Measurements from ENCODE around the gene SH3GL3. TPM values are rescaled to one million over a fixed set of nuclear protein-coding genes. Genes with fewer than 3 reads are reported as not detected.

Gene SH3GL3
- total RNA-seq, 2 experiments from 2014 or later: not detected

- H3K79me2 ChIP-seq (ENCODE audit: insufficient read depth, low read depth, low read length): no peaks in the 10 kb centered on the region
- H3K4me2 ChIP-seq (ENCODE audit: low read length): no peak overlapping the region
- CTCF ChIA-PET (ENCODE audit: unreplicated experiment): no interaction called here
- TF ChIP-seq EZH2phosphoT487 (IDR thresholded peaks at IDR 0.05; ENCODE audit: borderline replicate concordance, low read depth, low read length): no peak
- no peak for TF ChIP-seq CTCF (conservative IDR thresholded peaks at IDR 0.05; ENCODE audit: low read length)
- no peaks in the 10 kb centered on the region for H4K20me1 ChIP-seq (ENCODE audit: insufficient read depth, low read length)
- H3K9me2 ChIP-seq (ENCODE audit: insufficient read depth, low read length): no peaks in the 10 kb centered on the region
- POLR2A ChIA-PET: no interaction called here
- no TSS peak for BruUV-seq (replicated peaks)
- no peak overlapping the region for H3K27ac ChIP-seq (ENCODE audit: low read depth, low read length, poor library complexity, severe bottlenecking)
- H2AFZ ChIP-seq (ENCODE audit: low read length): no peak overlapping the region
- no peaks in the 10 kb centered on the region for H3K4me1 ChIP-seq (ENCODE audit: insufficient read depth, low read length, poor library complexity, severe bottlenecking)
- H3K9me3 ChIP-seq (ENCODE audit: low read length): 0 out of 2 replicates have a peak, but pooled peaks cover 1% of the 10 kb centered on the region
- no peak overlapping the region for H3K4me3 ChIP-seq (ENCODE audit: low read depth, low read length, poor library complexity, severe bottlenecking)
- no peaks in the 10 kb centered on the region for H3K36me3 ChIP-seq (ENCODE audit: insufficient read depth, low read length)
- DNase-seq (ENCODE audit: low spot score): no peak
- intact Hi-C loops (cut with micrococcal nuclease; ENCODE audit: unreplicated experiment): no loop called here
These were observed 44.3 kb downstream of the SH3GL3 start for GRCh38 chr15:83491486-83491885.

- Histone ChIP-seq H2AFZ (ENCODE audit: low read length) (no peak overlapping the region), H3K4me3 (ENCODE audit: low read depth, low read length, poor library complexity, severe bottlenecking) (no peak overlapping the region), H4K20me1 (ENCODE audit: insufficient read depth, low read length) (no peaks in the 10 kb centered on the region), H3K9me2 (ENCODE audit: insufficient read depth, low read length) (no peaks in the 10 kb centered on the region), H3K4me1 (ENCODE audit: insufficient read depth, low read length, poor library complexity, severe bottlenecking) (no peaks in the 10 kb centered on the region), H3K36me3 (ENCODE audit: insufficient read depth, low read length) (no peaks in the 10 kb centered on the region), H3K79me2 (ENCODE audit: insufficient read depth, low read depth, low read length) (no peaks in the 10 kb centered on the region), H3K9me3 (ENCODE audit: low read length) (no peaks in the 10 kb centered on the region), H3K4me2 (ENCODE audit: low read length) (no peak overlapping the region), H3K27ac (ENCODE audit: low read depth, low read length, poor library complexity, severe bottlenecking) (no peak overlapping the region)
- POLR2A ChIA-PET: no interaction called here
- BruUV-seq (replicated peaks): no TSS peak
- CTCF ChIA-PET (ENCODE audit: unreplicated experiment): no interaction called here
- TF ChIP-seq CTCF (conservative IDR thresholded peaks at IDR 0.05; ENCODE audit: low read length): no peak
- intact Hi-C loops (cut with micrococcal nuclease; ENCODE audit: unreplicated experiment): no loop called here
- DNase-seq (ENCODE audit: low spot score): no peak
These were observed 49.6 kb downstream of the SH3GL3 start for GRCh38 chr15:83496766-83497165.

GRCh38 chr15:83498374-83498773 lies 51.2 kb downstream of the SH3GL3 start:
- no peaks in the 10 kb centered on the region for H3K4me1 ChIP-seq (ENCODE audit: insufficient read depth, low read length, poor library complexity, severe bottlenecking)
- no peak overlapping the region for H2AFZ ChIP-seq (ENCODE audit: low read length)
- H3K9me3 ChIP-seq (ENCODE audit: low read length): no peaks in the 10 kb centered on the region
- H3K27ac ChIP-seq (ENCODE audit: low read depth, low read length, poor library complexity, severe bottlenecking): no peak overlapping the region
- intact Hi-C loops (cut with micrococcal nuclease; ENCODE audit: unreplicated experiment): no loop called here
- POLR2A ChIA-PET: no interaction called here
- no peaks in the 10 kb centered on the region for H4K20me1 ChIP-seq (ENCODE audit: insufficient read depth, low read length)
- DNase-seq (ENCODE audit: low spot score): no peak
- H3K79me2 ChIP-seq (ENCODE audit: insufficient read depth, low read depth, low read length): no peaks in the 10 kb centered on the region
- H3K4me3 ChIP-seq (ENCODE audit: low read depth, low read length, poor library complexity, severe bottlenecking): no peak overlapping the region
- no peaks in the 10 kb centered on the region for H3K36me3 ChIP-seq (ENCODE audit: insufficient read depth, low read length)
- no peak overlapping the region for H3K4me2 ChIP-seq (ENCODE audit: low read length)
- TF ChIP-seq CTCF (conservative IDR thresholded peaks at IDR 0.05; ENCODE audit: low read length): no peak
- H3K9me2 ChIP-seq (ENCODE audit: insufficient read depth, low read length): no peaks in the 10 kb centered on the region
- no TSS peak for BruUV-seq (replicated peaks)
- CTCF ChIA-PET (ENCODE audit: unreplicated experiment): no interaction called here

Data from OCI-LY7 (cell line).